NCI-H526 treated with DMSO at 0.1 percent for 48 hours (cell line): ENCODE measurements around the gene PSME1.

Experiments used
- DNase-seq: peaks from one replicate; lab custom pipeline; 2025; lab: John Stamatoyannopoulos, UW

PSME1 gene

GRCh38 chr14:24146978-24147760, 11.2 kb downstream of the PSME1 start, which contains the start of gene RNF31:
RNF31 (plus strand) TSS chr14:24147498; CDS start chr14:24147699, 201 bp downstream.
- peak; percentile 97 for DNase-seq

DNA sequence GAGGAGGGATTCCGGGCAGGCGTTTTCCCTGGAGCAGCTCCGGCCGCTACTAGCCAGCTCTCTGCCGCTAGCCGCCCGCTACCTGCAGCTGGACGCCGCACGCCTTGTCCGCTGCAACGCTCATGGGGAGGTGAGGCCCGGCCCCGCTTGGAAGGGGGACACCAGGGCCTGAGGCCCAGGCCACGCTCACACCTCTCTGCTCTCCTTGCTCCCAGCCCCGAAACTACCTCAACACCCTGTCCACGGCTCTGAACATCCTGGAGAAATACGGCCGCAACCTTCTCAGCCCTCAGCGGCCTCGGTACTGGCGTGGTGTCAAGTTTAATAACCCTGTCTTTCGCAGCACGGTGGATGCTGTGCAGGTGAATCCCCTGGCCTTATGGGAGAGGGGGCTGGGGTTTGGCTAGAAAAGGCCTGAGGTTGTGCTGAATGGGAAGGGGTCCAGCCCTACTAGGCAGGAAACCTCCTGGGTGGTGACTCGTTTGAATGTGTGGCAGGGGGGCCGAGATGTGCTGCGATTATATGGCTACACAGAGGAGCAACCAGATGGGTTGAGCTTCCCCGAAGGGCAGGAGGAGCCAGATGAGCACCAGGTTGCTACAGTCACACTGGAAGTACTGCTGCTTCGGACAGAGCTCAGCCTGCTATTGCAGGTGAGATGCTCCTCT, 11.9 kb downstream of the PSME1 start:
- no peak for DNase-seq

DNA sequence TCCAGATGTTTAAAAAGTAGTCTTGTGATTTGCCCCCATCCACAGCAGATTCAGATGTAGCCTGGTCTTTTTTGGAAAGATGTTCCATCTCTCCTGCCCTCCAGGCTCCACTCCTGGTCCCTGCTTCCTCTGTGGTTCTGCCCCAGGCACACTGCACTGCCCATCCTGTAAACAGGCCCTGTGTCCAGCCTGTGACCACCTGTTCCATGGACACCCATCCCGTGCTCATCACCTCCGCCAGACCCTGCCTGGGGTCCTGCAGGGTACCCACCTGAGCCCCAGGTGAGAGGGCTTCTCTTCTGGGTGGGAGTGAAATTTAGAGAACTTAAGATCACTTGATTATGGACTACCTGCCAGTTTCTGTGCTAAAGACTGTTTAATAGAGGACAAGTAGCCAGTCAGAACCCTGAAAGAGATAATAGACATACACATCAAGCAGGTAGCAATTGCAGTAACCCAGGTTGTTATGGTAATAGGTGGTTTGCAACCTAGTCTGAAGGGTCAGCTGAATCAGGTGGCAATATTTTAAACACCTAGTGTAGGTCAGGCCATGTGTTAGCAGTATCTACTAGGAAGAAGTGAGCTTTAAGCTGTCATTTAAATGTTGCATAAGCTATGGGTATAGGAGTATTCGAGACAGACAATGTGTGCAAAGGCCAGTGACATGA, 13.4 kb downstream of the PSME1 start:
- no peak for DNase-seq

DNA sequence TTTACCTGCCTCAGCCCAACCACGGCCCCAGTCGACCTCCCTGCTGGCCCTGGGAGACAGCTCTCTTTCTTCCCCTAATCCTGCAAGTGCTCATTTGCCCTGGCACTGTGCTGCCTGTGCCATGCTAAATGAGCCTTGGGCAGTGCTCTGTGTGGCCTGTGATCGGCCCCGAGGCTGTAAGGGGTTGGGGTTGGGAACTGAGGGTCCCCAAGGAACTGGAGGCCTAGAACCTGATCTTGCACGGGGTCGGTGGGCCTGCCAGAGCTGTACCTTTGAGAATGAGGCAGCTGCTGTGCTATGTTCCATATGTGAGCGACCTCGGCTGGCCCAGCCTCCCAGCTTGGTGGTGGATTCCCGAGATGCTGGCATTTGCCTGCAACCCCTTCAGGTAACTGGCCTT, 14.1 kb downstream of the PSME1 start:
- no peak for DNase-seq

- no peak for DNase-seq
Measured at GRCh38 chr14:24150567-24150966, 14.6 kb downstream of the PSME1 start.

DNA sequence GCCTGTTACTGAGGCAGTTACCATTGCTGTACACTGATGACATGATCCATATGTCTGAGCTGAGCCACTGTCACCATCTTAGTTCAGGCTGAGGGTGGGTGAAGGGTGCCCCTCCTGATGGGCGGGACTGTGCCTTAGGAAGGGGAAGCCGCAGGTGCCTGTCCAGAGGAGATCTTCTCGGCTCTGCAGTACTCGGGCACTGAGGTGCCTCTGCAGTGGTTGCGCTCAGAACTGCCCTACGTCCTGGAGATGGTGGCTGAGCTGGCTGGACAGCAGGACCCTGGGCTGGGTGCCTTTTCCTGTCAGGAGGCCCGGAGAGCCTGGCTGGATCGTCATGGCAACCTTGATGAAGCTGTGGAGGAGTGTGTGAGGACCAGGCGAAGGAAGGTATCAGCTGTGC, 15.0 kb downstream of the PSME1 start:
- no peak for DNase-seq

DNA sequence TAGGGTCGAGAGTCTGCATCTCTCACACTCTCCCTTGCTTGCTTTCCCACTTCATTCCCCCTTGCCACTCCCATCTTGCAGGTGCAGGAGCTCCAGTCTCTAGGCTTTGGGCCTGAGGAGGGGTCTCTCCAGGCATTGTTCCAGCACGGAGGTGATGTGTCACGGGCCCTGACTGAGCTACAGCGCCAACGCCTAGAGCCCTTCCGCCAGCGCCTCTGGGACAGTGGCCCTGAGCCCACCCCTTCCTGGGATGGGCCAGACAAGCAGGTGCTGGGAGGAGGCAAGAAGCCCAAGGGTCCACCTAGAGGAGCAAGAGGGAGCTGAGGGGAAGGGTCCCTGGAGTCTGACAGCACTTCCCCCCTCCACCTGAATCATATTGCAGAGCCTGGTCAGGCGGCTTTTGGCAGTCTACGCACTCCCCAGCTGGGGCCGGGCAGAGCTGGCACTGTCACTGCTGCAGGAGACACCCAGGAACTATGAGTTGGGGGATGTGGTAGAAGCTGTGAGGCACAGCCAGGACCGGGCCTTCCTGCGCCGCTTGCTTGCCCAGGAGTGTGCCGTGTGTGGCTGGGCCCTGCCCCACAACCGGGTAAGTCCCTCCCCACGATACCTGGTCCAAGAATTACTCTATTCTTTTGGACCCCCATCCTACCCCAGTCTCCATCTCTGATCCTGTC, 15.5 kb downstream of the PSME1 start:
- DNase-seq: no peak

GRCh38 chr14:24155100-24155499, 19.1 kb downstream of the PSME1 start:
- no peak for DNase-seq

GRCh38 chr14:24156840-24157239, 20.8 kb downstream of the PSME1 start:
- DNase-seq: no peak

DNA sequence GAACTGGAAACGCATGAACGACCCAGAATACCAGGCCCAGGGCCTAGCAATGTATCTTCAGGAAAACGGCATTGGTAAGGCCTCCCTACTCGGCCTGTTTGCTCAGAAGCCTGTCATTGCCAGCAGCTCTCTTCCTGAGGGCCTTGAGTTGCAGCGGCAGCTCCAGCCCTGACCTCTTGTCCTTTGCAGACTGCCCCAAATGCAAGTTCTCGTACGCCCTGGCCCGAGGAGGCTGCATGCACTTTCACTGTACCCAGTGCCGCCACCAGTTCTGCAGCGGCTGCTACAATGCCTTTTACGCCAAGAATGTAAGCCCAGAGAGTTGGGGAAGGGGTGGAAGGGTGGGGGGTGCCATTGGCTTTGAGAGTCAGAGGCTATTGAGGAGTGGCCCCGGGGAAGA, 21.3 kb downstream of the PSME1 start:
- no peak for DNase-seq

DNA sequence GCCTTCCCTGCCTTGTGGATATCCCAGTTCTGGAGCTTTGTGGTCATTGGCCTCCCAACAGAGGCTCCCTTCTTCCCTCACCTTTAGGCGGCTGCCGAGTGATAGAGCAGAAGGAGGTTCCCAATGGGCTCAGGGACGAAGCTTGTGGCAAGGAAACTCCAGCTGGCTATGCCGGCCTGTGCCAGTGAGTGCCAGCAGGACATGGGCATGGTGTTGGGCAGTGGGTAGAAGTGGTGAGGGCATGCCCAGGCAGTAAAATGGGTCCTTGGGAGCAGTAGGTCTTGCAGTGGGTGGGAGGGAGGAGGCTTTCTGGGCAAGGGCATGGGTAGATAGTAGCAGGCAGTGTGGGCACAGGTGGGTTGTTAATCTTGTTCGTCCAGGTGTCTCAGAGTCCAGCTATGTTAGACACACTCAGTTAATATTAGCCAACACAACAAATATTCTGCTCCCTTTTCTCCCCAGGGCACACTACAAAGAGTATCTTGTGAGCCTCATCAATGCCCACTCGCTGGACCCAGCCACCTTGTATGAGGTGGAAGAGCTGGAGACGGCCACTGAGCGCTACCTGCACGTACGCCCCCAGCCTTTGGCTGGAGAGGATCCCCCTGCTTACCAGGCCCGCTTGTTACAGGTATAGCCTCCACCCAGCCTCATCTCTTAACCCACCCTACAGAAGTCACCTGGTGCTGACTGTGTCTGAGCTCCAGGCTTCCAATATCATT, 23.9 kb downstream of the PSME1 start:
- no peak for DNase-seq

GRCh38 chr14:24160499-24160849, 24.5 kb downstream of the PSME1 start:
- DNase-seq: no peak

DNA sequence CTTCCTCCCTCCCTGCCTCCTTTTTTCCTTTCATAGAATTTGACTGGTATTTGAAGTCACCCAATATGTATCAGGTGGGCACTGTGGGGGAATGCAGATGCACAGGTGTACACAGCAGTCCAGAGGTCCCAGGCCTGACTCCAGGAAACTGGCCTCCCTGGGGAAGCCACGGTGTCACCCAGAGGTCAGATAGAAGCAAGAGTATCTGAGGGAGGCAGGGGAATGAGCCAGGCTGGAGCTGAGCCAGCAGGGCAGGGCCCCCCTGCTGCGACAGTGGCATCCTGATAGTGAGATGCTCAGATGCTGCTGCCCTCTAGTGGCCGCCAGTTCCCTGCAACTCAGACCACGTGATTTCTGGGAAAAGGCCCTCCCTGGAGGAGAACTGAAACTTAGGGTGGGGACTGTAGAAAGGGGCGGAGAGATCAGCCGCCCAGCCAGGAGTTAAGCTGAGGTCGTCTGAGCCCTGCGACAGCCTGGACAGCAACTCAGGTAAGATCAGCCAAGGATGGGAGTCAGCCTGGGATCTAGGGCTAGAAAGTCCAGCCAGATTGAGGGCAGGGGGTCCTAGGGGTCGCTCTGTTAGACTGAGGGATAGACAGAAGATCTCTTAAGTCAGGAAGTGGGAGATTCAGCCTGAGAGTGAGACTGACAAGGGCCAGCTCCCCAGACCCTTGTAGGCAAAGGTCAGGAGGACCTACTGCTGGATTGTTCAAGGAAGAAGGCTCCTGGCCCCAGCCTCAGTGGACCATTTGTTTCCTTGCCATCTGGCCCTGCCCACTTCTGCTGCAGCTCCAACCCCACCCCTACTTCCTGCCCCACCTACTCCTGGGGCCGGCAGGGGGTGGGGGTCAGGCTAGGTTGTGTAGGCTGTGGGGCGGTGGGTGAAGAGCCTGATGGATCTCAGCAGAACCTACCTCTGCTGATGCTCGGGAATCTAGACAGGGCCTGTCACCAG, 25.1 kb downstream of the PSME1 start, which contains the start of gene IRF9:
Gene IRF9 (plus strand): TSS at position 416 of the 955 bp plus-strand sequence. CDS start 880 bp downstream, outside the sequence.
- peak; percentile 74 for DNase-seq

DNA sequence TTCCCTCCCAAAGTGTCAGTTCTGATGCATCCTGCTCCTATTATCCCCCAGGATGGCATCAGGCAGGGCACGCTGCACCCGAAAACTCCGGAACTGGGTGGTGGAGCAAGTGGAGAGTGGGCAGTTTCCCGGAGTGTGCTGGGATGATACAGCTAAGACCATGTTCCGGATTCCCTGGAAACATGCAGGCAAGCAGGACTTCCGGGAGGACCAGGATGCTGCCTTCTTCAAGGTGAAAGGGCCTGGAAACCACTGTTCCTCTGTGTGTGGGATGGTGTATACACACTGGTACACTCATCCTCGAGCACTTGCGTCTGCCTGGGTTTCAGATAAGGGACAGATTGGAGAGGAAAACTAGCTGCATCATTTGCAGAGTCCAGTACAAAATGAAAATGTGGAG, 26.1 kb downstream of the PSME1 start:
- no peak for DNase-seq

DNA sequence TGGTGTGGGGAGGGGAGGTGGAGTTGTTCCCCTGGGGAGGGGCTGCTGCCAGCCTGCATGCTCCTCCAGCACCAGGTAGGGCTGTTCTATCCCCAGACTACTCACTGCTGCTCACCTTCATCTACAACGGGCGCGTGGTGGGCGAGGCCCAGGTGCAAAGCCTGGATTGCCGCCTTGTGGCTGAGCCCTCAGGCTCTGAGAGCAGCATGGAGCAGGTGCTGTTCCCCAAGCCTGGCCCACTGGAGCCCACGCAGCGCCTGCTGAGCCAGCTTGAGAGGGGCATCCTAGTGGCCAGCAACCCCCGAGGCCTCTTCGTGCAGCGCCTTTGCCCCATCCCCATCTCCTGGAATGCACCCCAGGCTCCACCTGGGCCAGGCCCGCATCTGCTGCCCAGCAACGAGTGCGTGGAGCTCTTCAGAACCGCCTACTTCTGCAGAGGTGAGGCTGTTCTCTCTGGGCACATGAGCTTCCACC, 28.6 kb downstream of the PSME1 start:
- no peak for DNase-seq

GRCh38 chr14:24165785-24166184, 29.8 kb downstream of the PSME1 start:
- no peak for DNase-seq

- DNase-seq: no peak
Measured at GRCh38 chr14:24167469-24168114, 31.6 kb downstream of the PSME1 start.

- peak; percentile 97 for DNase-seq
Measured at GRCh38 chr14:24171422-24172260, 35.6 kb downstream of the PSME1 start, which contains the start of gene REC8. REC8 (plus strand) TSS chr14:24172080; CDS start chr14:24172553, 473 bp downstream.
